ENCODE measurements around the gene MAP1B.
A peak's percentile ranks its signal among the peaks of the same experiment; 100 is the strongest.

MAP1B gene

DNA sequence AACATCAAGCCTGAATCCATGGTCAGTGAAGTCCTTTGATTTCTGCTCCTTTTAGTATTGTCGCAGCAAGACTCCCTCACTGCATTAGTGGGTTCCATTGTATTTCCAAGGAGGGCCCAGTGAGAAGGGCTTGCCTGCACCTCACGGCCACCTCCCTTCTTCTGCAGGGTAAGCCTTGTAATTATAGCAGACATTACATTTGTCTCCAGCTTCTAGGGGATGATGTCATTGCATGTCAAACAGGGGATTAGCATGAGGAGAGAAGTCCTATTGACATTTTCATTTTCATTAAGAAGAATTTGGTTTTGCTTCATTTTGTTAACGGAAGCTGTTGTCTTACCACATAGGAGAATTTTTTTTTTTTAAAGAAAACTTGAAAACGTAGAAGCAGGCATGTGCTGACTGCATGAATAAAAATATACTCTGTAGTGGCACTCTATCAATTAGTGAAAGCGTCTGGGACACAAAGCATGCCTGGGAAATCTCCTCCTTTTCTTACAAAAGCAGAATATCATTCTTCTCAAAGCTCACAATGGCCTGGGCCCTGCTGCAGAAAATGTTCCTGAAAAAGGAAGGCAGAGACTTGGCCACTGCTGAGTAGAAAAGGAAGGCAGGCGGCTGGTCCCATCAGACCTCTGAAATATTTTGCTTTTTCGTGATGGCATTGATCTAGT, 27.1 kb downstream of the MAP1B start:
- no peak for DNase-seq

DNA sequence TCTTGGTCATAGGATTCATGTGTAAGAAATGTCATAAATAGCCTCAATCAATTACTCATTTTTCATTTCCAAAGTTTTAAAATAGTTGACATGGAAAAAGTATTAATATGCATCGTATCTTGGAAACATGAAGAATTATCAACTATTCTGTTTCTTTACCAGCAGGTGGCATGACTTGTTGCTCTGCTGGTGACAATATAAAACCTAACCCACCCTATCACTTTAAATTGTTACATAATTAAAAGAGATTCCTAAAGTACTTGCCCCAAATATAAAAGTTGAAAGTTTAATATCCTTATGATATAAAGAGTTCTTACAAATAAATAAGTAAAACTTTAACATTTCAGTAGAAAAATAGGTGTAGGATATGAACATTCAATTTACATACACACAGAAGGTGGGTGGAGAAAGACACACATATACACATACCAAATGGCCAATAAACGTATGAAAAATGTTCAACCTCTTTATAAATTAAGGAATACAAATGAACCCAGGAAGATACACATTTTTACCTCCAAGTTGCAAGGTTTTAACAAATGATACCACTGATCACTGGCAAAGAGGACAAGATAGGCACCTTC, 30.6 kb downstream of the MAP1B start:
- DNase-seq, result no peak

DNA sequence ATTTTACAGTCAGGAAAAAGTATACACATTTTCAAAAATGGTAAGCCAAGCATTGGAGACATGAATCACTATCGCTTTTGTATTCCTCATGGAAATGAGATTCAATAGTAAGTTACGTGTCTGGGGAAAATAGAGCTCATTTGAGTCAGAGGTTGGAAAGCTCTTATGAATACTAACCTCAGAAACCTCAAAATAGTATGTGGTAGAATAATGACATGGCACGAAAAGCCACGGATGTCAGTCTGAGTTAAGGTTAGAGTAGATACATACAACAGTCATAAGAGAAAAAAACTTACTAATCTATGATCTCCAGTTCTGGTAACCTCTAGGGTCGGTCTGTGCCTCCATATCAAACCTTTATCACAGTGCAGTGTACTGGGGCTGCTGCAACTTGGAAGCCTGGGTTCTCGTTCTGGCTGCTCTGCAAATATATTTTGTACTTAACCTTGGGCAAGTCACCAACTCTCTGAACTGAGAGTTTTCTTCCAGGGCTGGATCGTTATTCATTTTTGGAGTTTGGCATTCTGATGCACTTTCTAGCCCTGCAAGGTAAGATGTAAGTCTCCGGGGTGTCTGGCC, 31.8 kb downstream of the MAP1B start:
- DNase-seq, result no peak

DNA sequence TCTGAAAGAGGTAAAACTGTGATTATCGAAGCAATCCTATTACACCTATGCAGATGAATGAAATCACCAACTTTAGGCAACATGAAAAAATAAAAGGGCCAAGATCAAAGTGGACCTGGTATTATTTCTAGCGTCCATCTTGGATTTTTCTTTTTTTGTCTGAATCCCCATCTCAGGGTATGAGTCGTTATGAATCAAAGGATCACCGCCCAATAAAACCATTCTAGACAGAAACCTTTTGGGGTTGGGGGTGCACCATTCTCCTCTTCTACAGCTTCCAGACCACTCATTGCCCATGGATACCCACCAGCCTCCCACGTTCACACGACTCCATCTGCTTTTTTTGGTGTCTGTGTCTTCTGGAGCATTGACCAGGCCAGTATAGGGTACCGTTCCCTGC, 33.4 kb downstream of the MAP1B start:
- no peak for DNase-seq

DNA sequence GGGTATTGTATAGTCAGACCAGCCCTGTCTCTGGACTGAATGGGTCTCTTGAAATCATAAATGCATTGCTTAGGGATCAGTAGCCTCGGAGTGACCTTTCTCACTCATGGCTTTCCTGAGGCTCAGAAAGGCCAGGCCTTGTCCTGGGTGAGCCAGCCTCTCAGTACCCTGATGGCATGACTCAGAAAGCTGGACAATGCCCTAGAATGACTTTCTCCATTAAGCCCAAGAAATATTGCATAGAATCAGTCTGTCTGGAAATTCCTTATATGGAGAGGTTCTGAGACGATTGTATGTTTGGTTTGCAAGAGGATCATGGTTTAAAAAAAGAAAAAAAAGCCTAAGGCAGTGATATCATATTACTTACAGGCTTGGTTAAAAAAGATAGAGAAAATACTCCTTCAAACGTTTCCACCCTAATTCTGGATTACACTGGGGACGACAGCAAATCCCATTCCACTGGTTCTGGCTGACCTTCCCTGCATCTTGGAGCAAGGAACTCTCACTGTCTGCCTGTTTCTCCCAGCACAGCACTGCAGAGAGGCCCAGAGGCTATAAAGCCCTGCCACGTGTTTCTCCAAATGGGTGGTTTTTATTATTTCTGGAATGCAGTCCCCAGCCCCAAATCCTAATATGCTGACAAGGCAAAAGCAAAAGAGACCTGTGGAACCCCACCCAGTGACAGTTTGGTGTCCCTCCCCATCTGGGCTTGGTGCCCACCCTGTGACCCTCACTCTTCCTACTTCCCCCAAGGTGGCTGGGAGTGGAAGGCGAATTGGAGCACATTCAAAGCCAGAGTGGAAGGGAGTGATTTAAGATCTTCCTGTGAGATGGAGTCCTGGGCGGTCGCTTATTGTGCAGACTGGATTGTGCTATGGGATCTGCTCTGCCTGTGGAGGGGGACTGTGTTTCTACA, 34.4 kb downstream of the MAP1B start:
- no peak for DNase-seq

DNA sequence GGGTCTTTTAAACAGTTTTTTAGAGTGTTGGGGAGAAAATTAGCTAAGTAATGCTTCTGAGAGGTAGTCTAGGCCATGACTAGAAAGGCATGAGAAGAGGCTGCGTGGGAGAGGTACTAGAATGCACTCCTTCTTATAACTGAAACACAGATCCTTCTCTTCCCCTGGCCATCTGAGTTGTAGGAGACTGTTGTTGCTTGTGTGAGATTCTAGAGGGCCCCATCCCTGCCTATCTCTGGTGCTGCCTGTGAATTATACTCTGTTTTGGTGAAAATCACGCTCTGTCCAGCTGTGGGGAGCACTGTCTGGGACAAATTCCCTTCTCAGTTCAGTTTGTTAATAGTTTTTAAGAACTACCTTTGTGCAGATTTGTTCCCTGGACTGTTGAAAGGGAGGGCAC, 37.5 kb downstream of the MAP1B start:
- no peak for DNase-seq

DNA sequence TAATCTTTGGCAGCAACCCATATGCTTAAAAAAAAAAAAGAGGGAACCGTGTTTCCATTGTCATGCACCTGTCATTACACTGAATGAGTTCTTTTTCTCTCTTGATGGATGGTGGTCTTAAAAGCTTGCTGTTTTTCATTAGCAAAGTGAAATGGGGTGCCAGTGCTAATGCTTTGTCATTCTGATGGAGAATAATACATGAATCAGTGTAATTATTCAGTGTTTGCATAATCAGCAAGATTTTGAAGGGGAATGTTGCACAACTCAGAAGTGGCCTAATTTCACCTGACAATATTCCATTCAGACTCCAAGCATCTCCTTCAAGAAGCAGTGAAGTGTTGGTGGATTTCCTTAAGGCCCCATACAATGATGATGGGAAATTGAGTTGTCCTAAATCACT, 38.1 kb downstream of the MAP1B start:
- peak; percentile 35 for DNase-seq

DNA sequence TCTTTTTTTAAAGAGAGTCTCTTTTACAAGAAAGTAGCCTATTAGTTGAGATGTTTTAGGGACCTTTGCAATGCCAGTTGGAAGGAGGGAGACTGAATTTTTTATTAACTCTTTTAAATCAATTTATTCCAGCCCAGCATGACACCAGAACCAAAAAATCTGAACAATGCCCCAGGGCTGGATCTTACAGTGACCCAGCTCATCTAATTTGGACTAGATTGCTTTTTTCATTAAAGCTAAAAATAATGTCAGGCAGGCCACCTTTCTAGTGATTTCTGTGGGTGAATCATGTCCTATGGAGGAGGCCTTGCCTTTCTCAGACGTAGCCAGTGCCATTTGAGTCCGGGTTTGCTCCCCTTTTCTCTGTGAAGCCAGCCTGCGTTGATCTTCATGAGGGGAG, 38.8 kb downstream of the MAP1B start:
- DNase-seq, result no peak

DNA sequence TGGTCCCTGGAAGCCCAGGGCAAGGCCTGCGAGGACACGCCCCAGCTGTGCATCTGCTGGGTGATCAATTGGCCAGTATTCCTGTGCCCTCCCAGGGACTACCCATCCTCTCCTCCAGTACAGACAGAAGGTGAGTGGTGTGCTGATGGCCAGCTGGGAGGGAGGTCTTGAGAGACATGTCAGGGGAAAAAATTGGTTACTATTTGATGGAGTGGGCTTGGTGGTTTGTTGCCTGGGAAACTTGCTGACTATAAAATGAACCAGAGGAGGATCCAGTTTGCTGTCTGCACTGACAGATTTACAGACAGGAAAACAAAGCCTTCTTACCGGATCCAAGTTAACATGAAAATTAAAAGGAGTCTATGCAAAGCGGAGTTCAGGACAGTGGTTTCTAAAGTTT, 40.3 kb downstream of the MAP1B start:
- no peak for DNase-seq

DNA sequence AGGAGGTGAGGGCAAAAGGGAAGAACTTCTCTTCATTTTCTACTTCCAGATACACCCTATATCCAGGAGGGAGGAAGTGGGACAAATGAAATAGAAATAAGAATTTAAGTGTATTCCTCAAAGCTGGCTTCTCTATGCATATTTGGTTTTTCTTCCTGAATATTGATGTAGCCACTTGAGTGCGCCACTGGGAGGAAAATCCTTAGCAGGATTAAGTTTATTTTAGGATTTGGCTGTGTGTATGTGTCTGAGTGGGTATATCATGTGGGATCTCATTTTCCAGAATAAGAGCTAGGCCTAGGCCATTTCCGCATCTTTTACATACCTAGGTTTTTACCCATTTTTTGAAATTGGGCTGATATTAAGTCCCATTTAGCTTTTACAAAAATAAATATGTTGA, 42.5 kb downstream of the MAP1B start:
- DNase-seq, result no peak

DNA sequence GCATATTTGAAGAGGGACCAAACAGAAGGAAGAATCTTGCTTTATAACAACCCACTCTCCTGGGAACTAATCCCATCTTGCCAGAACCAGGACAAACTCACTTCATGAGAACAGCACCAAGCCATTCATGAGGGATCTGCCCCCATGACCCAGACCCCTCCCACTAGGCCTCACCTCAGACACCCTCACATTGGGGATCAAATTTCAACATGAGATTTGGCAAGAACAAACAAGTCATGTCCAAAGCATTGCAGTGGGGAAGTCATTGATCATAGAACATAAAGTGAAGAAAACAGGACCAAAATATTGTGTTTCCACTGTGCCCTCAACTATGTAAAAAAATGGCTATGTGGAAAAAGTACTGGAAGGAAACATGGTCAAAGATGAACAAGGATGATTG, 43.9 kb downstream of the MAP1B start:
- no peak for DNase-seq

DNA sequence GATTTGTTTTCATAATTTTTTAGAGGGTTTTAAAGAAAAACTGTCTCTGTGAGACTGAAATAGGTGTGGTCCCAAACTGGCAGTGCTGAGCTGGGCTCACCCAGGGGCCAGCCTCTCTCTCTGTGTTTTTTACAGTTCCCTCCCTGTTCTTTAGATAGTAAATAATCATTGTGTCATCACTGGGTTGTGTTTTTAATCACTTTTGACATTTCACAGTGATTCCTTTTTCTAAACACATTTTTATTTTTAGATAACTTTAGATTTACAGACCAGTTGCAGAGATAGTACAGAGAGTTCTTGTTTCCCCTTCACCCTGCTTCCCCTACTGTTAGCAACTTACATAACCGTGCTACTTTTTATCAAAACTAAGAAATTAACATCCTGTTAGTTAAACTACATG, 44.4 kb downstream of the MAP1B start:
- DNase-seq, result no peak

DNA sequence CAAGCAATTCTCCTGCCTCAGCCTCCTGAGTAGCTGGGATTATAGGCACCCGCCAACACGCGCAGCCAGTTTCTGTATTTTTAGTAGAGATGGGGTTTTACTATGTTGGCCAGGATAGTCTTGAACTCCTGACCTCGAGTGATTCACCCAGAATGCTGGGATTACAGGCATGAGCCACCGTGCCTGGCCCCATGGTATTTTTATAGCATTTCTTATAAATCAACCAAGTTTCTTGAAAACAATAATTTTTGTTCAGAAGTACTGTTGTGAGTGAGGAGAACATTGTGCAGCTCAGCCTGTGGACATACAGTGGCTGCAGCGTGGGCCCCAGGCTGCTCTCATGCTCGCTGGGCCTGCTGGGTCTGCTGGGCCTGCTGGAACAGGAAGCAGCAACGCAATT, 45.3 kb downstream of the MAP1B start:
- DNase-seq, result no peak

DNA sequence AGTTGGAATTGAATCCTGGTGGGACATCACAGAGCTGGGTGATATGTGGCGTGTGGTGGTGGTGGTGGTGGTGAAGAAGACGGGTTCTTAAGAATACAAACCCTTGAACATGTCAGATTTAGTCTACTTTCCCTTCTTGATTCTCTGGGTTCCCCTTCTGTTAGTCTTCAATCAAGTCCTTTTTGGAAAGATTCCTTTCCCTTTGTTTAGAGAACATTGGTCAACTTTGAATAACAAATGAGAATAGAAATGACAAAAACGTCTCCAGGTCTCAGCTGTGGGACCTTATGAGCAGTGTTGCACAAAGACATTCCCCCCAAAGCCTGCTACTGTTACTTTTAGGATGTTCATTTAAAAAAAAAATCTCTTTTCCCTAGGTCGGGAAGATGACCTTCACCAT, 46.3 kb downstream of the MAP1B start:
- DNase-seq, result no peak

DNA sequence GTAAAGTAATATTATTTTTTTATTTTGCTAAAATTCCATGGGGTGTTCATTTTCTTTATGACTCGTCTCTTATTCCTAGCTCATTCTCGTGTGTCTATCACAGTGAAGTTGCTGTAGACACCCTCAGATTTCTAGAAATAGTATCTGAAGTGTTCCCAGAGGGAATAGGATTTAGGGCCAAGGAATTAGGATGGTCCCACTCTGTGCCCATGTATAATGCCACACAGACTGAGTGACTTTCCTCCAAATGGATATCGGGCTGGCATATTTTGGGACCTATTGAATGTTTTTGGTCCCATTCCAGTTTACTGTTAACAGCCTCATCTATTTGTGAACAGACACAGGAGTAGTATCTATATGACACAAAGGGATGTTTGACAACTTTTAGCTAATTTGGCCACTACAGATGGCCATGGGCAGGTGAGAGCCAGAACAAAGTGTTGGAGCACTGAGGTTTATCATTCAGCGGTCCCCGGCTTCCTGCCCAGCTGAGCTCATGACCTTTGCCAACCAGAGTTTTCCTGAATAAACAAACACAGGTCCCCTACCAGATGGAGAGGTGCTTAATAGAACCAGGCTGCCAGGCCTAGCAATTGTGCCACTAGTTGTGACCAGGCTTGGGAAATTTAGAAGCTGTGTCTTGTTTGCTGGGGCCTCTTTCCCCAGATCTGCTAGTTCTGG, 46.9 kb downstream of the MAP1B start:
- no peak for DNase-seq

DNA sequence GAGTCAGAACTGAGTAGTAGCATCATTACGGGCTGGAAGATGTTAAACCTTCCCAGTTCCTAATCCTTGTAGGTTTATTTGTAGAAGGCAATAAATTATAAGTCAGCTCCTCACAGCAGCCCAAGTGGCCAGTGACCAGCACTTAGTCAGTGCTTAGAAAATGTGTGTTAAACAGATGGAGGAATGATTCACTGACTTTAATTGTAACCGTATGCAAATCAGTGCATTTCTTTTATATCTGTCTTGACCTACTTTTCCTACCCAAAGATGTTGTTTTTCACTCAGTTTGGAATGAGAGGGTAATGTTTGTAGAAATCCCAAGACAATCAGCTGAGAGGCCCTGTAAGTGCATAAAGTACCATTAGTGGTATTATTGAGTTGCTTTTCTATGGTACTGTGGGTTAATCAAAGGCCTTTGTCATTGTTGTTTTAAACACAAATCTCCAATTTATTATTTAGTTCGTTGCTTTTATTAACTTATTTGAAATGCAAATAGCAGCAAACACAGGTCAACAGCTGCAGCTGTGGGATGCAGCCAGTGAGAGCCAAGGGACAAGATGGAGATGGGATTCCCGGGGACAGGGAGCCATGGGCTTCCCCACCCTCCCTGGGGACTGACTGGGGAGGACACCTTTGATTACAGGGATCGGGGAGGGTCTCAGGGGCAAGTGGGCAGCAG, 49.8 kb downstream of the MAP1B start:
- no peak for DNase-seq

DNA sequence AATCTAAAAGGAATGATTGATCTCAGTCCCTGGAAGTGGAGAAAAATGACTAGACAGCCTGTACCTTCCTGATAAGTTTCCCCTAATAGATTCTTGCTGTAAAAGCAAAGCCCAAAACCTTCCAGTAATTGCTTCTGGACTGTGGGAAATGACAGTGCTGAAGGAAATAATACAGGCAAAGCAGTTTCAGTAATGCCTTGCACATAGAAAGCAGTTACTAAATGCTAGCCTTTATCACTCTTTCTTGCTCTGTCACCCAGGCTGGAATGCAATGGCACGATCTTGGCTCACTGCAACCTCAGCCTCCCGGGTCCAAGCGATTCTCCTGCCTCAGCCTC, 50.3 kb downstream of the MAP1B start:
- no peak for DNase-seq

DNA sequence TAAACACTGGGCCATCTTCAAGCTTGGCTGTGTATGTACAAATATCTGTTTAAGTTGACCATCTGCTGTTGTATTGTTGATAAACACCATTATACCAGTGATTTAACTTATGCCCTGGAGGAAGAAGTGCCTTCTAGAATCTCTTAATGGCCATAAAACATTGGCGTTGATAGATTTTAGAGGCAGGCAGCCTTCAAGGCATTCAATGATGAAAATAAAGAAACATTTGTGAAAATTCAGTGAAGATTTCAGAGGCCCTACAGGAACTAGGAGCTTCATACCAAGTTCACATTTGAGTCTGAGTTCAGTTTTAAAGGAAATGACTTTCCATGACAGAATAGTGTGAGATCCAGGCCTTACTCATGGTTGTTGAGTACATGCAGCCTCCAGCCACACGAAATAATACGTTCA, 52.2 kb downstream of the MAP1B start:
- no peak for DNase-seq

DNA sequence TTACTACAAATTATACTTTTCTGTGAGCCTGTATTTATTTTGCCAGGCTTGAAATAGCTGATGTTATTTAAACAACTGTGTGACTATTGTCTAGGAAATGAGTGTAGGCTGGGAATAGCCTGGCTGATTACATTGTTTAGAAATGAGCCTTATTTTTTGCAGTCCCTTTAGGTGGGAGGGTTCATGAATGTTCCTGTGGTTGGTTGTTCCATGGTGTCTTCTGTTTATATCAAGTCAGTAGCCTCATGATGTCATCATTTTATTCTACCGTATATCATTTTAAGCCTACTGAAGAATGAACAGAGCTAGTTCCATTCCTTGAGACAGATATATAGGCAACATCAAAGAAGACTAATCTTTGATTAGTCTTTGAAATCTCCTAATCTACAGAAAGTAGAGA, 53.1 kb downstream of the MAP1B start:
- no peak for DNase-seq

DNA sequence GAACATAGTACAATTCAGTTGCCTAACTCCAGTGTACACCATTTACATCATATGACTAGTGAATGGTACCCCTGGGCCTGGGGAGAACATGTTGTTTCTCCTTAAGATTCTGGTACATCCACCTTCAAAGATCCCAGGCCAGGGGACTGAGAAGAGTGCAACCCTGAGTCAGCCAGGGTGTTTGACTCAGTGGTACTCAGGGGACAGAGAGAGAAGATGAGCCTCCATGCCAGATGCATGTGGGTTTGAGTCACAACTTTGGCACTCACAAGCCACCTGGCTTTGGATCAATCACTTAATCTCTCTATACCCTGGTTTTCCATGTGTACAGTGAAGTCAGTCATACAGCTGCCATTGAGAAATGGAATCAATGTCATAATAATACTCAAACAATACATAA, 53.7 kb downstream of the MAP1B start:
- no peak for DNase-seq

DNA sequence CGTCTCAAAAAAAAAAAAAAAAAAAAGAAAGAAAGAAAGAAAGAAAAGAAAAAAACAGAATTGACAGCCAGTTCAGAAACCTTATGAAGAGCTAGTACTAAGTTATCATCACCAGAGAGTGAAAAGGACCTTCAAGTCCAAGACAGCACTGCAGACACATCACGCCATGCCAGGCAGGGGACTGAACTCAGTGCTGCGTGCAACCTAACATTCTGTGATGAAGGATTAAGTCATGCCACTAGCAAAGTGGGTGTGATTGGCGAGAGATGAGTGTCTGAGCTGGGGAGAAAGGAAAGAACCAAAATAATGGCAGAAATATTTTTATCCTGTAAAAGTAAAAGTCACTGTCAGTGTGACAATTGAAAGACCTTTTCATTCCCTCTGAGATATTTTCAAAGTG, 54.7 kb downstream of the MAP1B start:
- DNase-seq, result no peak

DNA sequence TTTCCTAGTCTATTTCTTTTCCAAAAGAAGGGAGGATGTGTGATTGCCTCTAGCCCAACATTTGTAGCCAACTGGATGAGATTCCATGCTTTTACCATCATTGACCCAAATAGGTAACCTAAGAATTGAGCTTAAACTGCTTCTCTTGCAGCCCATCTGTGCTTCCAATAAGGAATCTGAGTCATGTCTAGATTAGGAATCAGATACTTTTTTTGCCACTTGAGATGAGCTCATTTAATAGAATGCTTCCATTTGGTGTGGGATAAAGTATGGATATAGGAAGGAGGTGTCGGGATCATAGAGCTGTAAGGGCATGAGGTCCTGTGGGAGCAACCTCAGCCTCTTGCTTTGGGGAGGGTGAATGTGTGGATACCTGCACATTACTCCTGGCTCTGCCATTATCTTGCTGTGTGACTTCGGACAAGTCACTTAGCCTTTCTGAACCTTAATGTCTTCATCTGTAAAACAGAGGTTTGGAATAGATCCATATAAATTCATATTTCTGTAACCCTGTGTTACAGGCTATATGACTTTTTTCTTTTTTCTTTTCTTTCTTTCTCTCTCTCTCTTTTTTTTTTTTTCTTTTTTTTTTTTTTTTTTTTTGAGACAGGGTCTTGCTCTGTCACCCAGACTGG, 56.2 kb downstream of the MAP1B start:
- no peak for DNase-seq

All from DMS79 (cell line).